GM23338 (cell line): ENCODE measurements around the gene CPLX1.

Source experiments
- CREB1 ChIP-seq: fragments of 250-450 bp; sonication (Bioruptor Pico); IDR thresholded peaks from 2 replicates; pipeline ENCODE4 v1.5.0; 2020; ENCODE audit warnings: low read depth, mild to moderate bottlenecking, moderate library complexity
- CTCF ChIP-seq, 2 experiments: fragments of 200-600 bp in 1 of 2; sonication (generic) in 1 of 2; conservative IDR thresholded peaks; 2 replicates each; pipeline versions ENCODE4 v1.5.1 to v1.6.1; 2016 to 2017; ENCODE audit warnings: antibody characterized with exemption in 2 of 2, low read depth in 2 of 2, mild to moderate bottlenecking in 2 of 2, moderate library complexity in 1 of 2
- EZH2 ChIP-seq: fragments of 200-600 bp; sonication (generic); IDR thresholded peaks from one replicate; pipeline ENCODE4 v1.8.0; 2017; ENCODE audit warnings: antibody characterized with exemption, mild to moderate bottlenecking, low read depth; ENCODE audit not compliant: unreplicated experiment
- EZH2phosphoT487 ChIP-seq: fragments of 200-600 bp; sonication (generic); IDR thresholded peaks from one replicate; pipeline ENCODE4 v1.8.1; 2018; ENCODE audit warnings: antibody characterized with exemption; ENCODE audit not compliant: unreplicated experiment
- JUNB ChIP-seq: IDR thresholded peaks from one replicate; pipeline ENCODE4 v1.6.1; 2016; ENCODE audit warnings: antibody characterized with exemption; ENCODE audit not compliant: unreplicated experiment
- NANOG ChIP-seq: IDR thresholded peaks from 2 replicates; pipeline ENCODE4 v1.6.1; 2016; ENCODE audit warnings: antibody characterized with exemption, borderline replicate concordance
- POLR2AphosphoS5 ChIP-seq: IDR thresholded peaks from 2 replicates; pipeline ENCODE4 v1.6.1; 2016; ENCODE audit warnings: antibody characterized with exemption, low read depth
- STAT1 ChIP-seq: IDR thresholded peaks from one replicate; pipeline ENCODE4 v1.6.1; 2016; ENCODE audit warnings: antibody characterized with exemption; ENCODE audit not compliant: unreplicated experiment
- ZNF462 ChIP-seq: fragments of 250-450 bp; sonication (Bioruptor Pico); IDR thresholded peaks from 2 replicates; pipeline ENCODE4 v1.5.0; 2020; ENCODE audit warnings: mild to moderate bottlenecking, moderate library complexity
- TF ChIP-seq, protein P1 (sequence below): IDR thresholded peaks from one replicate; pipeline ENCODE4 v1.6.1; 2018; ENCODE audit warnings: antibody characterized with exemption; ENCODE audit not compliant: unreplicated experiment

- no peak for TF ChIP-seq CTCF (conservative IDR thresholded peaks at IDR 0.05; ENCODE audit: low read depth in 2 of 2)
- TF ChIP-seq, protein P1, sequence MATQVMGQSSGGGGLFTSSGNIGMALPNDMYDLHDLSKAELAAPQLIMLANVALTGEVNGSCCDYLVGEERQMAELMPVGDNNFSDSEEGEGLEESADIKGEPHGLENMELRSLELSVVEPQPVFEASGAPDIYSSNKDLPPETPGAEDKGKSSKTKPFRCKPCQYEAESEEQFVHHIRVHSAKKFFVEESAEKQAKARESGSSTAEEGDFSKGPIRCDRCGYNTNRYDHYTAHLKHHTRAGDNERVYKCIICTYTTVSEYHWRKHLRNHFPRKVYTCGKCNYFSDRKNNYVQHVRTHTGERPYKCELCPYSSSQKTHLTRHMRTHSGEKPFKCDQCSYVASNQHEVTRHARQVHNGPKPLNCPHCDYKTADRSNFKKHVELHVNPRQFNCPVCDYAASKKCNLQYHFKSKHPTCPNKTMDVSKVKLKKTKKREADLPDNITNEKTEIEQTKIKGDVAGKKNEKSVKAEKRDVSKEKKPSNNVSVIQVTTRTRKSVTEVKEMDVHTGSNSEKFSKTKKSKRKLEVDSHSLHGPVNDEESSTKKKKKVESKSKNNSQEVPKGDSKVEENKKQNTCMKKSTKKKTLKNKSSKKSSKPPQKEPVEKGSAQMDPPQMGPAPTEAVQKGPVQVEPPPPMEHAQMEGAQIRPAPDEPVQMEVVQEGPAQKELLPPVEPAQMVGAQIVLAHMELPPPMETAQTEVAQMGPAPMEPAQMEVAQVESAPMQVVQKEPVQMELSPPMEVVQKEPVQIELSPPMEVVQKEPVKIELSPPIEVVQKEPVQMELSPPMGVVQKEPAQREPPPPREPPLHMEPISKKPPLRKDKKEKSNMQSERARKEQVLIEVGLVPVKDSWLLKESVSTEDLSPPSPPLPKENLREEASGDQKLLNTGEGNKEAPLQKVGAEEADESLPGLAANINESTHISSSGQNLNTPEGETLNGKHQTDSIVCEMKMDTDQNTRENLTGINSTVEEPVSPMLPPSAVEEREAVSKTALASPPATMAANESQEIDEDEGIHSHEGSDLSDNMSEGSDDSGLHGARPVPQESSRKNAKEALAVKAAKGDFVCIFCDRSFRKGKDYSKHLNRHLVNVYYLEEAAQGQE, result no peak
- TF ChIP-seq CREB1 (CRISPR knock-in tag), result peak; percentile 91
- peak; percentile 95 for TF ChIP-seq POLR2AphosphoS5
- no peak for TF ChIP-seq EZH2
- TF ChIP-seq STAT1, result no peak
- TF ChIP-seq EZH2phosphoT487, result no peak
- TF ChIP-seq JUNB, result no peak
- no peak for TF ChIP-seq NANOG
- TF ChIP-seq ZNF462 (CRISPR knock-in tag), result no peak
These were observed 44.3 kb downstream of the CPLX1 start for GRCh38 chr4:781493-782216.
